ENCODE data around the gene PML.
"Not testable (repeated sequence)": the region's sequence is repeated elsewhere in the genome, so short reads cannot be mapped to it uniquely, and the experiment has no call there.

GRCh38 chr15:74095610-74096009 is 101.1 kb downstream of the PML start:
- not testable (repeated sequence) for TF ChIP-seq CTCF (optimal IDR thresholded peaks at IDR 0.05 in 1 of 3, IDR thresholded peaks at IDR 0.05 in 1 of 3, conservative IDR thresholded peaks at IDR 0.05 in 1 of 3; ENCODE audit: extremely low read depth in 1 of 3, insufficient read depth in 2 of 3, low read length in 3 of 3); EZH2 (IDR thresholded peaks at IDR 0.05; ENCODE audit: low read length)

Data from keratinocyte (primary cell).